ENCODE data around the gene GCAT. TPM values are rescaled to one million over a fixed set of nuclear protein-coding genes. Genes with fewer than 3 reads are reported as not detected.

Gene GCAT
- total RNA-seq, 1 experiment from 2014 or later, result 24.8 TPM

DNA sequence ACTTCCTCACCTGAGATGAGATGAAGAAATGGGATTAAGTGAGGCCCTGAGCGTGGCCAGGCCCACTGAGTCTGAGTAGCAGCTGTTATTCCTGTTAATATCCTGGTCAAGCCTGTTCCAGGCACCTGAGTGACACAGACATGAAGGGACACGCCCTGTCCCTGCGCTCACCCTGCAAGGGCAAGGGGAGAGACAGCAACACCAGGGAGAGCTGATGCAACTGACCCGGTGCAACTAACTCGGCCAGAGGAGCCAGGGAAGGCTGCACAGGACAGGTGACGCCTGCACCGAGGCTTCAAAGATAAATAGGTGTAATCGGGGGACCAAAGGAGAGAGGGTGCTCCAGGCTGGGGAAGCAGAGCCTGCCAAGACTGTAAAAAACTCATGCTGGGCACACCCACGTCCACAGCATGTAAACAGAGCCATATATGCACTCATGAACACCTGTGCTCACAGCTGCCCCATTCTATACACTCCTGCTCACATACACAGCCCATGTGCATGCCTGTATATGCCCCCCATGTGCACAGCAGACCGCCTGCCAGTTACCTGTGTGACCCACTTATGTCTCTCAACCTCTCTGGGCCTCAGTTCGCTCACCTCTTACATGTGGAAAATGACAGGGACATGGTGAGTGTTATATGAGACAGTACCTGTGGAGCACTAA lies 22.8 kb upstream of the GCAT start:
- Mint-ChIP-seq H3K27me3 (ENCODE audit: insufficient read depth, unreplicated experiment) (no peaks in the 10 kb centered on the region), H3K4me1 (ENCODE audit: low read depth, unreplicated experiment) (peaks cover 17% of the 10 kb centered on the region), H3K9me3 (ENCODE audit: unreplicated experiment) (no peaks in the 10 kb centered on the region), H3K4me3 (ENCODE audit: unreplicated experiment) (peak overlapping the region; percentile 34), H3K36me3 (ENCODE audit: insufficient read depth, unreplicated experiment) (no peaks in the 10 kb centered on the region), H3K27ac (ENCODE audit: unreplicated experiment) (peak overlapping the region; percentile 81)
- H3K4me3 ChIP-seq (ENCODE audit: low read depth, low read length), result no peak overlapping the region
- H3K9me3 ChIP-seq, result no peaks in the 10 kb centered on the region
- H3K27me3 ChIP-seq (replicated peaks; ENCODE audit: control insufficient read depth, insufficient read depth, low read length), result no peaks in the 10 kb centered on the region
- H3K36me3 ChIP-seq (ENCODE audit: control insufficient read depth, insufficient read depth, low read length), result no peaks in the 10 kb centered on the region
- CTCF ChIA-PET, result interaction anchor here (0.6 kb wide), 2 partner anchors 23 to 142 kb away, joined by 3 to 8 read pairs; partner anchors contain the start of gene GCAT
- peaks cover 18% of the 10 kb centered on the region for H3K4me1 ChIP-seq
- no TSS peak for BruUV-seq (replicated peaks)
- POLR2A ChIA-PET, result interaction anchor here (1.0 kb wide), 1 partner anchor 22 kb away, joined by 7 read pairs; the partner anchor contains the start of gene GCAT
- TF ChIP-seq, protein P1, sequence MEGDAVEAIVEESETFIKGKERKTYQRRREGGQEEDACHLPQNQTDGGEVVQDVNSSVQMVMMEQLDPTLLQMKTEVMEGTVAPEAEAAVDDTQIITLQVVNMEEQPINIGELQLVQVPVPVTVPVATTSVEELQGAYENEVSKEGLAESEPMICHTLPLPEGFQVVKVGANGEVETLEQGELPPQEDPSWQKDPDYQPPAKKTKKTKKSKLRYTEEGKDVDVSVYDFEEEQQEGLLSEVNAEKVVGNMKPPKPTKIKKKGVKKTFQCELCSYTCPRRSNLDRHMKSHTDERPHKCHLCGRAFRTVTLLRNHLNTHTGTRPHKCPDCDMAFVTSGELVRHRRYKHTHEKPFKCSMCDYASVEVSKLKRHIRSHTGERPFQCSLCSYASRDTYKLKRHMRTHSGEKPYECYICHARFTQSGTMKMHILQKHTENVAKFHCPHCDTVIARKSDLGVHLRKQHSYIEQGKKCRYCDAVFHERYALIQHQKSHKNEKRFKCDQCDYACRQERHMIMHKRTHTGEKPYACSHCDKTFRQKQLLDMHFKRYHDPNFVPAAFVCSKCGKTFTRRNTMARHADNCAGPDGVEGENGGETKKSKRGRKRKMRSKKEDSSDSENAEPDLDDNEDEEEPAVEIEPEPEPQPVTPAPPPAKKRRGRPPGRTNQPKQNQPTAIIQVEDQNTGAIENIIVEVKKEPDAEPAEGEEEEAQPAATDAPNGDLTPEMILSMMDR (IDR thresholded peaks at IDR 0.05; ENCODE audit: insufficient read depth in 1 of 2, low read depth in 1 of 2, low read length in 1 of 2, severe bottlenecking in 1 of 2, unreplicated experiment in 1 of 2), result no peak
- intact Hi-C loops (cut with micrococcal nuclease; ENCODE audit: unreplicated experiment), result loop anchor here (2.0 kb wide), 1 partner anchor 18 kb away; no protein-coding TSS in a partner anchor
- peak; percentile 85 to 86 for DNase-seq

DNA sequence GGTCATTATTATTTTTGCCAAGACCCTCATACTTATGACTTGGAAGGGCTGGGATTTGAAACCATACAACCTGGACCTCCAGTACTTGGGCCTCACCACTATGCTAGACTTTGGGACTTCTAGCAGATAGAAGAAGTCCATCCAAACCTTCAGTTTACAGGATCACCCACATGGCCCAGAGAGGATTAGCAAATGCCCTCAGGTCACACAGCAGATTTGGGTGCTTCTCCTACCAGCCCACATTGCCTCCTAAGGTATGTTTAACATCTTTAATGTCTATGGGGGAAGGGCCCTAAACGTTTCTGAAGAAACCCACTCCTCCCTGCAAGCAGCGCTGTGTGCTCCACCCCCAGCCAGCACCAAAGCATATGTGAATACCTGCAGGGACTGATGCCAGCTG lies 17.5 kb upstream of the GCAT start:
- H3K9me3 Mint-ChIP-seq (ENCODE audit: unreplicated experiment), result no peaks in the 10 kb centered on the region
- Histone ChIP-seq H3K27me3 (replicated peaks; ENCODE audit: control insufficient read depth, insufficient read depth, low read length) (no peaks in the 10 kb centered on the region), H3K4me1 (peaks cover 2% of the 10 kb centered on the region), H3K36me3 (ENCODE audit: control insufficient read depth, insufficient read depth, low read length) (no peaks in the 10 kb centered on the region), H3K4me3 (ENCODE audit: low read depth, low read length) (no peak overlapping the region), H3K9me3 (no peaks in the 10 kb centered on the region)
- H3K27ac Mint-ChIP-seq (ENCODE audit: unreplicated experiment), result no peak overlapping the region
- ChIA-PET CTCF (no interaction called here), POLR2A (no interaction called here)
- intact Hi-C loops (cut with micrococcal nuclease; ENCODE audit: unreplicated experiment), result loop anchor here (5.0 kb wide), 3 partner anchors 58 to 168 kb away; partner anchors contain the start of gene PDXP
- no TSS peak for BruUV-seq (replicated peaks)
- DNase-seq, result no peak
- H3K36me3 Mint-ChIP-seq (ENCODE audit: insufficient read depth, unreplicated experiment), result no peaks in the 10 kb centered on the region
- TF ChIP-seq, protein P1 (IDR thresholded peaks at IDR 0.05; ENCODE audit: insufficient read depth in 1 of 2, low read depth in 1 of 2, low read length in 1 of 2, severe bottlenecking in 1 of 2, unreplicated experiment in 1 of 2), result no peak
- no peaks in the 10 kb centered on the region for H3K27me3 Mint-ChIP-seq (ENCODE audit: insufficient read depth, unreplicated experiment)
- peaks cover 2% of the 10 kb centered on the region for H3K4me1 Mint-ChIP-seq (ENCODE audit: low read depth, unreplicated experiment)
- H3K4me3 Mint-ChIP-seq (ENCODE audit: unreplicated experiment), result no peak overlapping the region

DNA sequence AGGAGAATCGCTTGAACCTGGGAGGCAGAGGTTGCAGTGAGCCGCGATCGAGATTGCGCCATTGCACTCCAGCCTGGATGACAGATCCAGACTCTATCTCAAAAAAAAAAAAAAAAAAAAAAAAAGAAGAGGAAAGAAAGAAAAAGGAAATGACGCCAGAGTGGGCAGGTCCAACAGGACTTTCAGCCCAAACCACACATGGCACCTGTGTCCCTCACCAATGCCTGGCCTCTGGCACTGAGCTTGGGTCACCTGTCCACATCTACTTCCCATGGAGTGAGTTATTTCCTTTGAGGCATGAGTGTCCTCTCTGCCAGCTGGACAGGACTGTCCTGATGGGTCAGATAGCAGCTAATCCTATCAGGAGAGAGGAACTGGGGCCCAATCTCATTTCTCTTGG lies 15.2 kb upstream of the GCAT start:
- Mint-ChIP-seq H3K4me3 (ENCODE audit: unreplicated experiment) (no peak overlapping the region), H3K27me3 (ENCODE audit: insufficient read depth, unreplicated experiment) (no peaks in the 10 kb centered on the region), H3K9me3 (ENCODE audit: unreplicated experiment) (no peaks in the 10 kb centered on the region), H3K4me1 (ENCODE audit: low read depth, unreplicated experiment) (no peaks in the 10 kb centered on the region), H3K27ac (ENCODE audit: unreplicated experiment) (no peak overlapping the region), H3K36me3 (ENCODE audit: insufficient read depth, unreplicated experiment) (no peaks in the 10 kb centered on the region)
- Histone ChIP-seq H3K4me1 (peaks cover 10% of the 10 kb centered on the region), H3K9me3 (no peaks in the 10 kb centered on the region), H3K36me3 (ENCODE audit: control insufficient read depth, insufficient read depth, low read length) (no peaks in the 10 kb centered on the region), H3K27me3 (replicated peaks; ENCODE audit: control insufficient read depth, insufficient read depth, low read length) (no peaks in the 10 kb centered on the region), H3K4me3 (ENCODE audit: low read depth, low read length) (no peak overlapping the region)
- POLR2A ChIA-PET, result interaction anchor here (0.6 kb wide), 1 partner anchor 15 kb away, joined by 4 read pairs; no protein-coding TSS in a partner anchor
- intact Hi-C loops (cut with micrococcal nuclease; ENCODE audit: unreplicated experiment), result loop anchor here (5.0 kb wide), 3 partner anchors 60 to 170 kb away; partner anchors contain the start of gene PDXP
- BruUV-seq (replicated peaks), result no TSS peak
- CTCF ChIA-PET, result interaction anchor here (0.6 to 1.2 kb wide), 3 partner anchors 55 to 134 kb away, joined by 3 to 5 read pairs (median 4); partner anchors contain the start of gene PDXP
- no peak for DNase-seq
- TF ChIP-seq, protein P1 (IDR thresholded peaks at IDR 0.05; ENCODE audit: insufficient read depth in 1 of 2, low read depth in 1 of 2, low read length in 1 of 2, severe bottlenecking in 1 of 2, unreplicated experiment in 1 of 2), result no peak

All from Caco-2 (cell line).